ENCODE data around the gene NACAD.

- TF ChIP-seq, protein P1, sequence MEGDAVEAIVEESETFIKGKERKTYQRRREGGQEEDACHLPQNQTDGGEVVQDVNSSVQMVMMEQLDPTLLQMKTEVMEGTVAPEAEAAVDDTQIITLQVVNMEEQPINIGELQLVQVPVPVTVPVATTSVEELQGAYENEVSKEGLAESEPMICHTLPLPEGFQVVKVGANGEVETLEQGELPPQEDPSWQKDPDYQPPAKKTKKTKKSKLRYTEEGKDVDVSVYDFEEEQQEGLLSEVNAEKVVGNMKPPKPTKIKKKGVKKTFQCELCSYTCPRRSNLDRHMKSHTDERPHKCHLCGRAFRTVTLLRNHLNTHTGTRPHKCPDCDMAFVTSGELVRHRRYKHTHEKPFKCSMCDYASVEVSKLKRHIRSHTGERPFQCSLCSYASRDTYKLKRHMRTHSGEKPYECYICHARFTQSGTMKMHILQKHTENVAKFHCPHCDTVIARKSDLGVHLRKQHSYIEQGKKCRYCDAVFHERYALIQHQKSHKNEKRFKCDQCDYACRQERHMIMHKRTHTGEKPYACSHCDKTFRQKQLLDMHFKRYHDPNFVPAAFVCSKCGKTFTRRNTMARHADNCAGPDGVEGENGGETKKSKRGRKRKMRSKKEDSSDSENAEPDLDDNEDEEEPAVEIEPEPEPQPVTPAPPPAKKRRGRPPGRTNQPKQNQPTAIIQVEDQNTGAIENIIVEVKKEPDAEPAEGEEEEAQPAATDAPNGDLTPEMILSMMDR (IDR thresholded peaks at IDR 0.05; ENCODE audit: low read length), result no peak
- TF ChIP-seq EZH2 (IDR thresholded peaks at IDR 0.05; ENCODE audit: borderline replicate concordance, low read length), result no peak
Observed at GRCh38 chr7:45032421-45032820, 56.3 kb downstream of the NACAD start.

All from OCI-LY1 (cell line).